Hindlimb muscle (tissue), 1 donor: ENCODE results near the gene RPL28. TPM values are rescaled to one million over a fixed set of nuclear protein-coding genes. Genes with fewer than 3 reads are reported as not detected.

Experiments used
- DNase-seq: peaks from one replicate; pipeline ENCODE4 v3.0.0-alpha.2; 2013
- polyA plus RNA-seq: library from polyadenylated mRNA; unstranded; fragments of 120-200 nt; gene quantifications from one replicate; pipeline ENCODE4 v1.2.1, GENCODE V29; 2013; ENCODE audit not compliant: insufficient read length

RPL28 gene
- polyA plus RNA-seq, 1 donor: 1,898 TPM

DNA sequence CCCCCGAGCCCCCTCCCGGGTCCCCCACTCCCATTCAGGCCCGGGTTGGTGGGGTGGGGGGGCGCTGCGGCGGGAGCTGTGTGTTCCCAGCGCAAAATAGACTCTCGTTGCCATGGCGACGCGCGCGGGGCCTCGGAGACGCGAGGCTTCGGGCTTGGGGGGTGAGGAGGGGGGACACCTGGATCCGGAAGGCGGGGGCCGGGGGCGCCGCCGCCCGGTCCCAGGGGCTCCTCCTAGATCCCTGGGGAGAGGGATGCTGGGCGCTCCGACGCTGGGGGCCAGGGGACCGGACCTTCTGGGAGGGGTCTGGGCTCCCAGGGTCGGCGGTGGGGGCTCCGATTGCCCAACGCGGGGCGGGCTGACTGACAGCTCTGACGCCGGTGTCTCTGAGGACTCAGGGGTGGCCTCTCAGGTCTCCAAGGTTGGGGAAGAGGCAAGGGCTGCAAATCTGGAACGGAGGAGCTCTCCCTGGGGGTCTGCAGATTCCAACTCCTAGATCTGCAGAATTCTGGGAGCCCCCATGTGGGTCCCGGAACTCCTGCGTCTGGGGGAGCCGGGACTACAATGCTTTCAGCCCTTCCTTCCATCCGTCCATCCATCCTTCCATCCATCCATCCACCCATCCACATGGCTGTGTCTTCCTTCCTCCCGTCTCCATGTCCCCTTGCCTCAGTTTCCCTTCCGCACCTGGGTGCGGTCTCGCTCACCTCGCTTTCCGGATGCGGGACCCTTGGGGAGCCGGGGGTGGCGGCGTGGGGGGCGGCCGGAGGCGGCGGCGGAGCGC, 66.4 kb downstream of the RPL28 start:
- DNase-seq: no peak

Other genes with a start within 250 kb of the RPL28 start
- 516 TPM for gene TNNT1, start 236.7 kb upstream of the RPL28 start, polyA plus RNA-seq
- gene TNNI3, start 228.2 kb upstream of the RPL28 start, polyA plus RNA-seq: 1.9 TPM
- 1.2 TPM for gene DNAAF3, start 219.3 kb upstream of the RPL28 start, polyA plus RNA-seq
- gene SYT5, start 205.6 kb upstream of the RPL28 start, polyA plus RNA-seq: 0.13 TPM
- gene PTPRH, start 176.4 kb upstream of the RPL28 start, polyA plus RNA-seq: 0.27 TPM
- gene TMEM86B, start 157.2 kb upstream of the RPL28 start, polyA plus RNA-seq: 2.6 TPM
- gene PPP6R1, start 126.9 kb upstream of the RPL28 start, polyA plus RNA-seq: 31.5 TPM
- gene HSPBP1, start 105.8 kb upstream of the RPL28 start, polyA plus RNA-seq: 30.6 TPM
- gene BRSK1, start 101.9 kb upstream of the RPL28 start, polyA plus RNA-seq: 5.8 TPM
- 1.3 TPM for gene TMEM150B, start 60.6 kb upstream of the RPL28 start, polyA plus RNA-seq
- gene KMT5C, start 46.1 kb upstream of the RPL28 start, polyA plus RNA-seq: 26.8 TPM
- gene COX6B2, start 31.2 kb upstream of the RPL28 start, polyA plus RNA-seq: 0.65 TPM
- not detected for gene GARIN5B, start 22.7 kb upstream of the RPL28 start, polyA plus RNA-seq
- gene IL11, start 15.5 kb upstream of the RPL28 start, polyA plus RNA-seq: 0.25 TPM
- not detected for gene TMEM190, start 9.1 kb upstream of the RPL28 start, polyA plus RNA-seq
- gene TMEM238, start 1.6 kb upstream of the RPL28 start, polyA plus RNA-seq: 0.32 TPM
- 47.2 TPM for gene UBE2S, start 21.9 kb downstream of the RPL28 start, polyA plus RNA-seq
- gene SHISA7, start 57.4 kb downstream of the RPL28 start, polyA plus RNA-seq: 0.18 TPM
- 36.1 TPM for gene ISOC2, start 75.7 kb downstream of the RPL28 start, polyA plus RNA-seq
- gene C19orf85, start 78.8 kb downstream of the RPL28 start, polyA plus RNA-seq: not detected
- 5.0 TPM for gene ZNF628, start 90.7 kb downstream of the RPL28 start, polyA plus RNA-seq
- 29.9 TPM for gene NAT14, start 99.3 kb downstream of the RPL28 start, polyA plus RNA-seq
- 13.3 TPM for gene SSC5D, start 102.5 kb downstream of the RPL28 start, polyA plus RNA-seq
- gene SBK2, start 151.2 kb downstream of the RPL28 start, polyA plus RNA-seq: 3.2 TPM
- gene SBK3, start 159.6 kb downstream of the RPL28 start, polyA plus RNA-seq: 0.15 TPM
- 12.7 TPM for gene ZNF579, start 194.9 kb downstream of the RPL28 start, polyA plus RNA-seq
- gene FIZ1, start 213.6 kb downstream of the RPL28 start, polyA plus RNA-seq: 11.3 TPM
- 10.9 TPM for gene ZNF524, start 214.4 kb downstream of the RPL28 start, polyA plus RNA-seq
- gene ZNF865, start 219.7 kb downstream of the RPL28 start, polyA plus RNA-seq: 10.0 TPM
- gene ZNF784, start 238.6 kb downstream of the RPL28 start, polyA plus RNA-seq: 9.3 TPM